ENCODE measurements around the gene NRIP1. TPM values are rescaled to one million over a fixed set of nuclear protein-coding genes. Genes with fewer than 3 reads are reported as not detected.

The NRIP1 gene
- polyA plus RNA-seq, 1 donor from 2014 or later = 48.4 TPM

DNA sequence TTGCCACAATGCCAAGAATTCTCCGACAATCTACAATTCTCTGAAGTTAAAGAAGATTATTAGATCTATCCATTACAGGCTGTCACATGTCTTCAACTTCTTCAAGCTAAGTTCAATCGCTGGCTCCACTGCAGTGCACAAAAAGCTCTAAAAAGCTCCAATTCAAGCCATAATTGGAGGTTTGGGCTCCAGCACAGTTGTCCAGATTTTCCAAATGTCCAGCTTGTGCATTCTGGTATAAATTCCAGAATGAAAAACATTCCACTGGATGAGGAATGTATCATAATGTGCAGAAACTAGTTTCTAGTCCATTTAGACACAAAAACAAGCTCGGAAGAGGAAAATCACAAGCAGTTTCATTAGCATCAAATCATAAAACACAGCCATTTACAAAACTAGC lies 138.6 kb downstream of the NRIP1 start:
- H4K20me1 ChIP-seq (ENCODE audit: insufficient read depth) = no peaks in the 10 kb centered on the region
- TF ChIP-seq TAF1 (IDR thresholded peaks at IDR 0.05; ENCODE audit: low read depth) (no peak), EP300 (conservative IDR thresholded peaks at IDR 0.05; ENCODE audit: poor library complexity, severe bottlenecking) (no peak), POLR2AphosphoS5 (IDR thresholded peaks at IDR 0.05) (no peak), MXI1 (conservative IDR thresholded peaks at IDR 0.05; ENCODE audit: poor library complexity, severe bottlenecking) (no peak), EZH2 (IDR thresholded peaks at IDR 0.05; ENCODE audit: borderline replicate concordance, insufficient read depth, low read length, poor library complexity, severe bottlenecking) (no peak), RAD21 (conservative IDR thresholded peaks at IDR 0.05) (no peak), SMC3 (conservative IDR thresholded peaks at IDR 0.05; ENCODE audit: poor library complexity) (no peak), REST (IDR thresholded peaks at IDR 0.05; ENCODE audit: borderline replicate concordance) (no peak)
- TF ChIP-seq, protein P1, sequence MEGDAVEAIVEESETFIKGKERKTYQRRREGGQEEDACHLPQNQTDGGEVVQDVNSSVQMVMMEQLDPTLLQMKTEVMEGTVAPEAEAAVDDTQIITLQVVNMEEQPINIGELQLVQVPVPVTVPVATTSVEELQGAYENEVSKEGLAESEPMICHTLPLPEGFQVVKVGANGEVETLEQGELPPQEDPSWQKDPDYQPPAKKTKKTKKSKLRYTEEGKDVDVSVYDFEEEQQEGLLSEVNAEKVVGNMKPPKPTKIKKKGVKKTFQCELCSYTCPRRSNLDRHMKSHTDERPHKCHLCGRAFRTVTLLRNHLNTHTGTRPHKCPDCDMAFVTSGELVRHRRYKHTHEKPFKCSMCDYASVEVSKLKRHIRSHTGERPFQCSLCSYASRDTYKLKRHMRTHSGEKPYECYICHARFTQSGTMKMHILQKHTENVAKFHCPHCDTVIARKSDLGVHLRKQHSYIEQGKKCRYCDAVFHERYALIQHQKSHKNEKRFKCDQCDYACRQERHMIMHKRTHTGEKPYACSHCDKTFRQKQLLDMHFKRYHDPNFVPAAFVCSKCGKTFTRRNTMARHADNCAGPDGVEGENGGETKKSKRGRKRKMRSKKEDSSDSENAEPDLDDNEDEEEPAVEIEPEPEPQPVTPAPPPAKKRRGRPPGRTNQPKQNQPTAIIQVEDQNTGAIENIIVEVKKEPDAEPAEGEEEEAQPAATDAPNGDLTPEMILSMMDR (IDR thresholded peaks at IDR 0.05; ENCODE audit: poor library complexity, severe bottlenecking) = no peak
- no peak overlapping the region for H3K9ac ChIP-seq (ENCODE audit: low read length)
- H3K27me3 ChIP-seq (ENCODE audit: insufficient read depth, low read depth, low read length) = no peaks in the 10 kb centered on the region
- no peaks in the 10 kb centered on the region for H3K9me3 ChIP-seq (ENCODE audit: low read length)
- H3K4me2 ChIP-seq (ENCODE audit: low read length) = no peak overlapping the region
- no peak overlapping the region for H2AFZ ChIP-seq (ENCODE audit: low read depth, low read length)
- H3K4me3 ChIP-seq (ENCODE audit: low read length) = no peak overlapping the region
- H3K79me2 ChIP-seq (replicated peaks; ENCODE audit: insufficient read depth, low read length) = no peaks in the 10 kb centered on the region
- no peak overlapping the region for H3K27ac ChIP-seq (ENCODE audit: low read length)
- no peaks in the 10 kb centered on the region for H3K9me2 ChIP-seq (ENCODE audit: insufficient read depth, low read length)
- H3K36me3 ChIP-seq (ENCODE audit: insufficient read depth, low read length) = no peaks in the 10 kb centered on the region
- H3F3A ChIP-seq (ENCODE audit: insufficient read depth, low read length, poor library complexity, severe bottlenecking) = no peaks in the 10 kb centered on the region

- Histone ChIP-seq H3K27me3 (ENCODE audit: insufficient read depth, low read depth, low read length) (no peaks in the 10 kb centered on the region), H3K9me2 (ENCODE audit: insufficient read depth, low read length) (no peaks in the 10 kb centered on the region), H3K9me3 (ENCODE audit: low read length) (no peaks in the 10 kb centered on the region), H3K79me2 (replicated peaks; ENCODE audit: insufficient read depth, low read length) (no peaks in the 10 kb centered on the region), H3F3A (ENCODE audit: insufficient read depth, low read length, poor library complexity, severe bottlenecking) (no peaks in the 10 kb centered on the region), H3K36me3 (ENCODE audit: insufficient read depth, low read length) (no peaks in the 10 kb centered on the region), H3K4me2 (ENCODE audit: low read length) (no peak overlapping the region), H3K27ac (ENCODE audit: low read length) (no peak overlapping the region), H3K4me3 (ENCODE audit: low read length) (no peak overlapping the region), H2AFZ (ENCODE audit: low read depth, low read length) (no peak overlapping the region), H4K20me1 (ENCODE audit: insufficient read depth) (no peaks in the 10 kb centered on the region), H3K9ac (ENCODE audit: low read length) (no peak overlapping the region)
- no peak for TF ChIP-seq TAF1 (IDR thresholded peaks at IDR 0.05; ENCODE audit: low read depth)
- no peak for TF ChIP-seq RAD21 (conservative IDR thresholded peaks at IDR 0.05)
- no peak for TF ChIP-seq POLR2AphosphoS5 (IDR thresholded peaks at IDR 0.05)
- no peak for TF ChIP-seq EZH2 (IDR thresholded peaks at IDR 0.05; ENCODE audit: borderline replicate concordance, insufficient read depth, low read length, poor library complexity, severe bottlenecking)
- TF ChIP-seq MXI1 (conservative IDR thresholded peaks at IDR 0.05; ENCODE audit: poor library complexity, severe bottlenecking) = no peak
- no peak for TF ChIP-seq EP300 (conservative IDR thresholded peaks at IDR 0.05; ENCODE audit: poor library complexity, severe bottlenecking)
- TF ChIP-seq SMC3 (conservative IDR thresholded peaks at IDR 0.05; ENCODE audit: poor library complexity) = no peak
- no peak for TF ChIP-seq REST (IDR thresholded peaks at IDR 0.05; ENCODE audit: borderline replicate concordance)
- TF ChIP-seq, protein P1 (IDR thresholded peaks at IDR 0.05; ENCODE audit: poor library complexity, severe bottlenecking) = no peak
These were observed 141.3 kb downstream of the NRIP1 start for GRCh38 chr21:14923468-14923867.

Measured in neural cell (in vitro differentiated cells).